Adrenal gland (tissue), 12 donors: ENCODE measurements around the gene PRKG1. TPM values are rescaled to one million over a fixed set of nuclear protein-coding genes. Genes with fewer than 3 reads are reported as not detected.

Source experiments
- DNase-seq, 7 donors: peaks; one replicate each; pipeline ENCODE4 v3.0.0-alpha.2; 2019 to 2020
- H3K27ac ChIP-seq, 5 donors: fragments of 200-600 bp; sonication (generic) in 4 of 5; 1 replicate in 3 of 5; 2 replicates in 2 of 5; pipeline versions ENCODE4 v1.5.1 to v1.8.0; 2016 to 2020; ENCODE audit warnings: mild to moderate bottlenecking in 1 of 5
- H3K27me3 ChIP-seq: fragments of 200-600 bp; 2 replicates; pipeline ENCODE4 v1.8.0; 2021
- H3K36me3 ChIP-seq, 2 donors: fragments of 200-600 bp; replicated peaks in 1 of 2; 1 replicate in 1 of 2; 2 replicates in 1 of 2; pipeline versions ENCODE4 v1.5.1 to v1.8.0; 2018 to 2022
- H3K4me1 ChIP-seq, 2 donors: fragments of 200-600 bp; replicated peaks in 1 of 2; 1 replicate in 1 of 2; 2 replicates in 1 of 2; pipeline versions ENCODE4 v1.5.1 to v1.8.0; 2018 to 2021
- H3K4me3 ChIP-seq, 4 donors: fragments of 200-600 bp; sonication (generic) in 3 of 4; one replicate each; pipeline ENCODE4 v1.5.1; 2016 to 2018
- H3K9me3 ChIP-seq, 3 donors: fragments of 200-600 bp; sonication (generic) in 1 of 3; replicated peaks in 1 of 3; 1 replicate in 2 of 3; 2 replicates in 1 of 3; pipeline versions ENCODE4 v1.5.1 to v1.8.0; 2016 to 2021
- CTCF ChIP-seq, 6 experiments: fragments of 450-650 bp in 4 of 6; fragments of 200-600 bp in 2 of 6; sonication (generic) in 1 of 6; IDR thresholded peaks; 1 replicate in 5 of 6; 2 replicates in 1 of 6; pipeline versions ENCODE4 v1.5.1 to v1.8.0; 2016 to 2021; ENCODE audit warnings: antibody characterized with exemption in 6 of 6, mild to moderate bottlenecking in 2 of 6, moderate library complexity in 1 of 6
- POLR2A ChIP-seq, 2 donors: fragments of 450-650 bp; IDR thresholded peaks; one replicate each; pipeline ENCODE4 v1.6.1; 2017; ENCODE audit warnings: antibody characterized with exemption in 2 of 2, mild to moderate bottlenecking in 2 of 2, moderate library complexity in 1 of 2
- WGBS, 4 donors: extraction: QIAGEN DNeasy Blood & Tissue Kit in 2 of 4; methylation state at CpG; one replicate each; pipeline versions ENCODE4 v1.1.5 to v1.1.7; 2013 to 2017; 5-methylcytosine and 5-hydroxymethylcytosine counted together
- intact Hi-C, 2 donors: fragments of 100-400 bp; cut with DNase I; formaldehyde crosslinking; loops; one replicate each; pipeline versions ENCODE4 v1.14.1 to v1.15.0; 2022 to 2023
- polyA plus RNA-seq, 3 donors: library from polyadenylated mRNA; stranded (reverse); fragments of 200-250 nt in 2 of 3; fragments of 350-450 nt in 1 of 3; fragmentation: Illumina TruSeq in 1 of 3; extraction: RNeasy Lipid Tissue Mini Kit (QIAGEN cat#74804) in 1 of 3; gene quantifications; one replicate each; pipeline ENCODE4 v1.2.3, GENCODE V29; 2013 to 2014
- total RNA-seq, 9 donors: library from RNA; depleted of rRNA in 4 of 9; stranded (reverse); fragments of >200 nt in 4 of 9; fragments of 120-200 nt in 1 of 9; fragmentation: NEBNext Ultra II Directional in 1 of 9; extraction: Animal tissue kit (Norgen Biotek cat#: 25700) in 1 of 9; gene quantifications; one replicate each; pipeline versions ENCODE4 v1.1.0 to v1.2.4, GENCODE V29; 2013 to 2023
- donor health status: healthy with polysubstance abuse.
- donor health status: Bipolar disorder and iron deficiency.
- donor health status: DM: yes; HTN: yes; CAD: no.
- donor health status: DM: no; HTN: no; CAD: no.
- donor health status: DM: no; HTN: no; CAD: no.
- donor health status: DM: yes; HTN: yes; CAD: no.

PRKG1 gene
- total and polyA plus RNA-seq, 12 donors: 6.9 to 104 (median 29.7) TPM

- intact Hi-C loops: no loop called here
These were observed 66.7 kb downstream of the PRKG1 start for GRCh38 chr10:51141010-51141409.

GRCh38 chr10:51144161-51144781, 70.0 kb downstream of the PRKG1 start:
- H3K27me3 ChIP-seq: no peaks in the 10 kb centered on the region
- 98 to 100% (median 100%) methylated on average over 1 of the region's 1 CpG for WGBS, 4 donors
- TF ChIP-seq CTCF (IDR thresholded peaks at IDR 0.05) (no peak), POLR2A (IDR thresholded peaks at IDR 0.05) (no peak)
- no peak for DNase-seq
- intact Hi-C loops: no loop called here
- no peaks in the 10 kb centered on the region for H3K4me1 ChIP-seq
- H3K9me3 ChIP-seq: no peaks in the 10 kb centered on the region
- H3K27ac ChIP-seq: no peak overlapping the region
- H3K4me3 ChIP-seq: no peak overlapping the region
- no peaks in the 10 kb centered on the region for H3K36me3 ChIP-seq

More at GRCh38 chr10:51141010-51141409, 66.7 kb downstream of the PRKG1 start:
- Histone ChIP-seq H3K27ac (no peak overlapping the region), H3K27me3 (no peaks in the 10 kb centered on the region), H3K9me3 (no peaks in the 10 kb centered on the region), H3K4me1 (peaks cover 0 to 4% of the 10 kb centered on the region in 2 donors), H3K36me3 (no peaks in the 10 kb centered on the region), H3K4me3 (no peak overlapping the region)
- no peak for TF ChIP-seq POLR2A (IDR thresholded peaks at IDR 0.05)
- no peak for TF ChIP-seq CTCF (IDR thresholded peaks at IDR 0.05)
- no peak for DNase-seq
- 76 to 83% (median 80%) methylated on average over 2 of the region's 2 CpGs for WGBS, 4 donors

- Histone ChIP-seq H3K4me3 (no peak overlapping the region), H3K27ac (no peak overlapping the region), H3K36me3 (no peaks in the 10 kb centered on the region), H3K27me3 (no peaks in the 10 kb centered on the region), H3K9me3 (no peaks in the 10 kb centered on the region), H3K4me1 (no peaks in the 10 kb centered on the region)
- no peak for DNase-seq
- intact Hi-C loops: no loop called here
- 84 to 91% (median 86%) methylated on average over 7 of the region's 7 CpGs for WGBS, 4 donors
- no peak for TF ChIP-seq POLR2A (IDR thresholded peaks at IDR 0.05)
- TF ChIP-seq CTCF (IDR thresholded peaks at IDR 0.05): no peak
These were observed 71.1 kb downstream of the PRKG1 start for GRCh38 chr10:51145375-51145774.

GRCh38 chr10:51147644-51148399, 73.5 kb downstream of the PRKG1 start:
- intact Hi-C loops: no loop called here
- H3K27ac ChIP-seq: no peak overlapping the region
- no peaks in the 10 kb centered on the region for H3K27me3 ChIP-seq
- no peaks in the 10 kb centered on the region for H3K36me3 ChIP-seq
- 61 to 83% (median 79%) methylated on average over 2 of the region's 2 CpGs for WGBS, 4 donors
- DNase-seq: no peak
- no peaks in the 10 kb centered on the region for H3K4me1 ChIP-seq
- H3K9me3 ChIP-seq: no peaks in the 10 kb centered on the region
- TF ChIP-seq POLR2A (IDR thresholded peaks at IDR 0.05) (no peak), CTCF (IDR thresholded peaks at IDR 0.05) (no peak)
- H3K4me3 ChIP-seq: no peak overlapping the region
